HG03469 (cell line): ENCODE results near the gene AGPAT2.
"Not testable (repeated sequence)": the region's sequence is repeated elsewhere in the genome, so short reads cannot be mapped to it uniquely, and the experiment has no call there.

ENCODE experiments used
- ATAC-seq: cut with Tn5 transposase; IDR thresholded peaks from one replicate; pipeline ENCODE4 v1.9.1; 2021; ENCODE audit warnings: mild to moderate bottlenecking, moderate library complexity, moderate number of reproducible peaks; ENCODE audit not compliant: unreplicated experiment

Gene AGPAT2

DNA sequence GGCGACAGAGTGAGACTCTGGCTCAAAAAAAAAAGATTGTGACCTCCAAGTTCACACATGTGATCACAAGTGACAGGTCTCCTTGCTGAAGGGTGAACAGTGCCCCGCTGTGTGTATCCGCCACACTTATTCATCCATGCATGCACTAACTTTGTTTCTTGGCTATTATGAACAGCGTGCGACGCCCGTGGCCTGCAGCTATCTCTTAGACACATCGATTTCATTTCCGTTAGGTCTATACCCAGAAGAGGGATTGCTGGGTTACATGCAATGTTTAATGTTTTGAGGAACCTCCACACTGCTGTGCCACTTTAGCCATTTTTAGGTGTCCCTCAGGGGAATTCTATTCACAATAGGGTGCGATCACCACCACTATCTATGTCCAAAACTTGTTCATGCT lies 36.6 kb downstream of the AGPAT2 start:
- no peak for ATAC-seq

DNA sequence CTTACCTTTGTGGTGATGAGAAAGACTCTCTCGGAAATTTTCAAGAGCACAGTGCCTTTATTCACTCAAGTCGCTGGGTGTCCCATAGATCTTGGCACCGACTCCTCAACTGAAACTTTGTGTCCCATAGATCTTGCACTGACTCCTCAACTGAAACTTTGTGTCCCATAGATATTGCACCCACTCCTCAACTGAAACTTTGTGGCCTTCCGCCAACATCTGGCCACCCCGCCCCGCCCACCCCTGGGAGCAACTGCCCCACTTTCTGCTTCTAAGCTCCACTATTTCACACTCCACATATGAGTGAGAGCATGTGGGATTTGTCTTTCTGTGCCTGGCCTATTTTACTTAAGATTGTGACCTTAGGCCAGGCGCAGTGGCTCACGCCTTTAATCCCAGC lies 37.2 kb downstream of the AGPAT2 start:
- ATAC-seq = no peak

DNA sequence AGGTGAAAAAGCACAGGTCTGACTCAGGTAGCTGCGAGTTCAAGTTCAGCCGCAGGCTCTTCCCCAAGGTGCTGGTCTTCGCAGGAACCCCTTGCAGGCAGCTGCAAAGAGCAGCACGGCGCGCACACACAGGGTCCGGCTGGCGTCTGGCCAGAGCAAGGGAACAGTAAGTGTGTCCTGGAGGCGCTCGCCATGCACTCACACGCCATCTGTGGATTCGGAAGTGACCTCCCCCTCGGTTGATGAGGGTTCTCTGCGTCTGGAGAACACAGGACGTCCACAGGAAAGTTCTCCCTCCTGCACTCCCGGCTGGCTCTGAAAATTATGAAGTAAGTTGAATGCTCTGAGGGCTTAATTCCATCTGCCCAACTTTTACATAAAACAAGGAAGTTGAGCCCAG lies 38.5 kb downstream of the AGPAT2 start:
- no peak for ATAC-seq

DNA sequence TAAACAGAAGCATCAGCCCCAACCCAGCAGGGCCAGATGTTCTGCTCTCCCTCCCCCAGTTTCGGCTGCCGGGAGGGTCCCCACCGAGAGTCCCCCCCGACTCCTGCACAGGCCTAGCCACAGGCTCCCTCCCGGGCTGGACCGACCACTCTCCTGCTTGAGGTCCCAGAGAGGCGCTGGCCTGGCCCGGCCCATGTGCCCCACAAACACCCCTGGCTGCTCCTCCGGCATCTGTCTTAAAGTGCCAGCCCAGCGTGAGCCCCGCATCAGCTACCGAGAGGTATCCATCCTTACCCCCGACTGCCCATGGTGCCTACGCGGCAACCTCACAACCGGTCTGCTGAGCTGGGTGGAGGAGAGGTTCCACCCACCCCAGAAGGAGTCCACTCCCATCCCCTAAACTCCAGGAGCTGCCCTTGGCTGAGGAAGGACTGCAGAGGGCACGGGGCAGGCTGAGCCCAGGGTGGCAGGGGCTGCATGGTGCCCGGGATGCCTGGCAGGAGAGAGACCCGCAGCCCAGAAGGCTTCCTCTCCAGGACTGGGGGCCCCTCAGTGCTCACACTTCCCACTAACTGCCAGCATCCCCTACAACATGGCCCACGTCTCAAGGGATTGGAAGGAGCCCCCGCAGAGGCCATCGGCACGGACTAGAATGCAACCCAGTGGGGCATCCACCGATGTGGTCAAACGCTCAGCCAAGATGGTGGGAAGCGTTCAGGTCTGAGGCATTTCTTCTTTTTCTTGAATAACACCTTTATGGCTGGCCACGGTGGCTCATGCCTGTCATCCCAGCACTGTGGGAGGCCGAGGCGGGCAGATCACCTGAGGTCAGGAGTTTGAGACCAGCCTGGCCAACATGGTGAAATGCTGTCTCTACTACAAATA lies 40.2 kb downstream of the AGPAT2 start:
- ATAC-seq = no peak

DNA sequence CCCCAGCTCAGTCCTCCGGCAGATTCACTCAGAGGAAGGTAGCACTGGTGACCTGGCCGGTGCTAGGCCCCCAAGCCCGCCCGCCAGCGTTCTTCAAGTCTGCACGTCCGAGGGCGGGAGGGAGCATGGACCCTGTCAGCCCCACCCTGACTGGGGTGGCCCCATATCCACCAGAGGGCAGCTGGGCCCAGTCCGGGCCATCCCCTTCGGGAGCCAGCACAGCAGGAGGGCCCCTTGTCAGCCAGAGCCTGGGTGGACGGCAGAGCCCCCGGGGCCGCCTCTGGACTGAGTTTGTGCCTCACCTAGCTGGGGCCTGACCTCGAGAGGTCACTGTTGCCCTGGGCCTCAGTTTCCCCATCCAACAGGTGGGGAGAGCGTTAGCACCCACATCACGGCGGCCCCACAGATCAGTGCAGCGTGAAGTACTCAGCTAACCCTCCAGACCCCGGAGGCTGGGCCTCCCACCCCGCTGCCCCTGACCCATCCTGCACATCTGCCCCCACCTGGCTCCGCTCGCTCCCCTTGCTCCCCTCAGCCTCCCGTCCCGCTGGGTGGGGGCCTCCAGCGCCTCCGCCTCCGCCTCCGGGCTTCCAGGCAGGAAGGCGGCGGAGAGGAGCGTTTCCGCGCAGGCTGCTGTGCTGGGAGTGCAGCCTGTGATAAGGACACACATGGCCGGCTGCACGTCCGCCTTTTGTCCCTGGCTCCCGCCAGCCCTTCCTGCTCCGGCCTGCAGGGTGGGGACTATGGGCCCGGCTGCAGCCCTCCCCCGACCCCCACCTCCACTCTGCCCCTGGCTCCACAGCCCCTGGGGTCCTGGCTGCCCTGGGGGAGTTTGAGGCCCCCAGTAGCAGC lies 41.1 kb downstream of the AGPAT2 start:
- no peak for ATAC-seq

DNA sequence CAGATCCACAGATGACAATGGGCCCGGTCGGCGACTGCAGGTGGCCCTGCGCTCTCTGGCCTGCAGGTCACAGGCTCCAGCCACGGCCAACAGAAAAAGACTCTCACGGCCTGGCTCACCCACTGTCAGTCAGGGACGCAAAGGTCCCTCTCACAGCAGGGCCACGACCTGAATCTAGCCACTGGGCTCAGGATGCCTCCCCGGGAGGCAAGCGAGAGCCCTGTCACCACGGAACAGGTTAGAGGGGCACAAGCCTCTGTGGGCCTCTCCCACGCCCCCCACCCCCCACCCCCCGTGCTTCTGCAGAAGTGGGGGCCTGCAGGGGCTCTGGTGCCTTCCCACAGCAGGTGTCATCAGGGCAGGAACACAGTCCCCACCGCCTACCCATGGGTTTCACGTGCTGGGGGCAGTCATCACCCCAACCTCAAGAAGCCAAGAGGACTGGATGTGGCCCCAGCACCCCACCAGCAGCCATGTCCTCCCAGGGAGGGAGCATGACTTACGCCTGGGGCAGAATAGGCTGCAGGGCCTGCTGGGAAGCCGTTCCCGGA lies 41.8 kb downstream of the AGPAT2 start:
- ATAC-seq = no peak

DNA sequence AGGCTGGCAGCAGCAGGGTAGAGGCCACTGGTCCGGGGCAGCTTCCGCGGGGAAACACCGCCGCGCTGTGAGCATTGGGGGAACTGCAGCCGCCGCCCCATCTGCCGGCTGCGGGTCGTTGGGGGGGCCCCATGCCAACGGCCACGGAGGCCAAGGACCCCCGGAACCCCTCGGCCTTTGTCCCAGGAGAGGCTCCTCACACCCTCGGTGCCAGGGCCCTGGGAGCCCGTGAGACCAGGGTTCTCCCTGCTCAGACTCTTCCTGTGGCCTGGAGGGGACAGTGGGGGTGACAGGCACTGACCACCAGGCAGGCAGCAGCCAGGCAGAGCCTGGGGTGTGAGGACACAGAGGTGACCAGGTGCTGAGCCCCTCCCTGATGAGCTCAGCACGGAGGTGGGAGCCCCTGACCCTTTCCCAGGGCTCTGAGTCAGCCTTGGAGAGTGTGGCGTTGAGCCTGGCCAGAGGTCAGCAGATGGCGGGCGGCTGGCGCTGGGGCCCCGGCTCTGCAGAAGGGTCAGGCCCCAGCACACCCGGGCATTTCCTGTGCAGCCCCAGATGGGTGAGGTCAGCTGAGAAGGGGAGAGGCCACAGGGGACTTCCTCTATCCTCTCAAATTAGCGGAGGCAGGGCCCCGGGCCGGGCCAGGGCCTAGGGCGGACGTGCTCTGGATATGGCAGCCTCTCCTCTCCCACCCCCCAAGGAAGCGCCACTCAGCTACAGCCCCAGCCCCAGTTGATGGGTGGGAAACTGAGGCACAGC lies 42.5 kb downstream of the AGPAT2 start:
- no peak for ATAC-seq

DNA sequence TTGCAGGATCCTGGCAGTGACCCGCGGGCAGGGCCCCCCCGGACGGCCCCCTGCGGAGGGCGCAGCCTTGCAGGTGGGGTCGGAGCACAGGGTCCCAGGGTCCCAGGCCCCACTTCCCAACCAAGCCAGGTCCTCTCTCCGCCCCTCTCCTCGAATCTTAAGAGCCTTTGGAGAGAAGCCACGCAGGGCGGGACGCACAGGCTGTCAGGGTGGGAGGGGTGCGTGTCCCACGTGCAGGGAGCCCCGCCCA lies 43.0 kb downstream of the AGPAT2 start:
- no peak for ATAC-seq

DNA sequence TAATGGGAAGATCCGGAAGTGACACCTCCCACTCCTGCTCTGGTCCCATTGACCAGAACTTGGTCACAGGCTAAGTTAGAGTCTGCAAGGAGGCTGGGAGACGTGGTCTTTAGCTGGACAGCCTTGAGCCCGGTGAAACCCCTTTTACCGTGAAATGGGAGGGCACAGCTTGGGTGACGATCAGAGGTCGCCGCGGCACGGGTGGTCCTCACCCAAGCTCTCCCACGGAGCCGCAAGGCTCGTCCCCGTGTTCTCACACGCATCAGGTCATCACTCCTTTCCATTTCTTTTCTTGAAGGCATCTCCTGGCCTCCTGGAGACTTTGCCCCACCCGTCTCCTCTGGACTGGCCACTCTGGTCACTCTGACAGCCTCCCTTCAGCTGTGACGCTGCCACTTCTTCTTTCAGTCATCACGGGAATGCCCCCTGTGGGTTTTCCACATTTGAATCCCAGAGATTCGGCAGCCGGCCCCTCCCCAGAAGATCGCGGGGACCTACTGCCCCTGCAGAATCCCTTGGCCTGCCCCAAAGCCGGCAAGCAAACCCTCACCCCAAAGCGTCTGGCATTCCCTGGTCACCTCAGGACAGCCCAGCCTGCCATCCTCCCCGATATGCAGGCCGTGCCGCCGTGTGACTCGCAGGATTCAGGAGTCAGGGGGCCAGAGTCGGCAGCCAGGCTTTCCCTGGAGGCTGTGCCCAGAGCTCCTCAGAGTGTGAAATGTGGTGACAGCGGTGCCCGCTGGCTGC lies 43.5 kb downstream of the AGPAT2 start:
- no peak for ATAC-seq

DNA sequence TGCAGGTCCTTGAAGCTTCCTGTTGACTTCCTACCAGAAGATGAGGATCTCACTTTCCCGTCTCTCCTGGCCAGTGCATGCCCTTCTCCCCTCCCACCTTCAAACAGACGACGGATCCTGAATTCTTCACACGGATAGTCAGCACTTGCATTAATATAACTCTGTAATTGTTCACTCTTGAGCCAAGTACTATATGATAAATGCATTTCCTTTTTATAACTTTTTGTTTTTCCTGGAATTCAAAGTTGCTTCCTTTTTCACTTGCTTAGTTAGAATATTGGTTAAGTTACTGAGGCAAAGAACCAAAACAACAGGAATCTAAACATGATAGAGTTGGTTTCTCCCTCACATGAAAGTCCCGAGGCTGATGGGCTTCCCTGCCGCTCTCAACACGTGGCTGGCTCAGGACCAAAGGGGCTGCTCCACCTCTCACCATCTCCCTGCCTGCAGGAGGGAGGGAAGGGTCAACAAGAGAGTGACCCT lies 44.8 kb downstream of the AGPAT2 start:
- no peak for ATAC-seq

DNA sequence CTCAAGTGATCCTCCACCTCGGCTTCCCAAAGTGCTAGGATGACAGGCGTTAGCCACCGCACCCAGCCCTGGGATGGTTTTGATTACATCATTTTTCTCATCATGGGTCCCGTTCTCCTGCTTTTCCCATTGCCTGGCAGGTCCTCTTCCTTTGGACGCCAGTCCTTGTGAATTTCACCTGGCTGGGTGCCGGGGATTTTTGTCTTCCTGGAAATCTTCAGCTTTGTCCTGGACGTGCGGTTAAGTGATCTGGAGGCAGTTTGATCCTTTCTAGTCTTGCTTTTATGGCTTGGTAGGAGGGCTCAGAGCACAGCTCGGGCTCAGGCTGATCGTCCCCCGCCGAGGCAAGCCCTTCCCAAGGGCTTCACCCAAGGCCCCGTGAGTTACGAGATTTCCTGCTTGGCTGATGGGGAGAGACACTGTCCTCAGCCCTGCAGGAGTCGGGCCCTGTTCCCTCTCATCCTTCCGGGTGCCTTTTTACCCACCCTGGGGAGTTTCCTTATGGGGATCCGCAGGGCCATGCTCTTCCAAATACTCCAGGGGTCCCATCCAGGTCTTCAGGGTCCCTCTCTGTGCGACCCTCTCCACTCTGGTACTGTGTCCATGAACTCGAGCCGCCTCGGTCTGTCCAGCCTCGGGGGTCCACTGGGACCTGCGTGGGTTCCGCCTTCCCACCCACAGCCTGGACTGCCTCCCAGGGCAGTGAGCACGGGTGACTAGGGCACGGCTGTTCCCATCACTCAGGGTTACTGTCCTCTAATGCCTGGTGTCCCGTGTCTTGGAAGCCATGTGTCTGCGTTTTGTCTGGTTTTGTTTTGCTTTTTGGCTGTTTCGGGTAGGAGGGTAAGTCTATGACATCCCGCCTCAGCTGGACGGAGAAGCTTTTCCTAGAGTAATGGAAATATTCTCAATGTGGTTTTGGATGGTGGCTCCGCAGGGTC lies 46.8 kb downstream of the AGPAT2 start:
- no peak for ATAC-seq

DNA sequence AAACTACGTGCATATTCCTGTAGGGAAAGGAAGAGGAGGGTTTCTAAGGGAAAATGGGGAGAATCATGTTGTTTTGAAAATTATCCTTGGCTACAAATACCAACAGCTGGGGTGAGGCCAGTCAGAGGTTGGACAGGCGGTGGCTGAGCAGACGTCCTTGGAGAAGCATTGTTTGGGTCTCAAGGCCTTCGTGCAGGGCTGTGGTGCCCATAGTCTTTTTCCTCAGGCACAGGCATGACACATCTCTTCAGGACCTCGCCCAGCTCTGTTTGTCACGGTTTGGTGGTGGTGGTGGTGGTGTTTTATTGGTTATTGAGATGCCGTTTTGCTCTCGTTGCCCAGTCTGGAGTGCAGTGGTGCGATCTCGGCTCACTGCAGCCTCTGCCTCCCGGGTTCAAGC lies 52.4 kb downstream of the AGPAT2 start:
- no peak for ATAC-seq

DNA sequence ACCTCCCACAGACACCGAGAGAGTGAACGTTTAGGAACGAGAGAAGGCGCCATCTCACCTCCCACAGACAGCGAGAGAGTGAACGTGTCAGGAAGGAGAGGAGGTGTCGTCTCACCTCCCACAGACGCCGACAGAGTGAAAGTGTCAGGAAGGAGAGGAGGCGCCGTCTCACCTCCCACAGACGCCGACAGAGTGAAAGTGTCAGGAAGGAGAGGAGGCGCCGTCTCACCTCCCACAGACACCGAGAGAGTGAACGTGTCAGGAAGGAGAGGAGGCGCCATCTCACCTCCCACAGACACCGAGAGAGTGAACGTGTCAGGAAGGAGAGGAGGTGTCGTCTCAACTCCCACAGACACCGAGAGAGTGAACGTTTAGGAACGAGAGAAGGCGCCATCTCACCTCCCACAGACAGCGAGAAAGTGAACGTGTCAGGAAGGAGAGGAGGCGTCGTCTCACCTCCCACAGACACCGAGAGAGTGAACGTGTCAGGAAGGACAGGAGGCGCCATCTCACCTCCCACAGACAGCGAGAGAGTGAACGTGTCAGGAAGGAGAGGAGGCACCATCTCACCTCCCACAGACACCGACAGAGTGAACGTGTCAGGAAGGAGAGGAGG lies 54.7 kb downstream of the AGPAT2 start:
- not testable (repeated sequence) for ATAC-seq

DNA sequence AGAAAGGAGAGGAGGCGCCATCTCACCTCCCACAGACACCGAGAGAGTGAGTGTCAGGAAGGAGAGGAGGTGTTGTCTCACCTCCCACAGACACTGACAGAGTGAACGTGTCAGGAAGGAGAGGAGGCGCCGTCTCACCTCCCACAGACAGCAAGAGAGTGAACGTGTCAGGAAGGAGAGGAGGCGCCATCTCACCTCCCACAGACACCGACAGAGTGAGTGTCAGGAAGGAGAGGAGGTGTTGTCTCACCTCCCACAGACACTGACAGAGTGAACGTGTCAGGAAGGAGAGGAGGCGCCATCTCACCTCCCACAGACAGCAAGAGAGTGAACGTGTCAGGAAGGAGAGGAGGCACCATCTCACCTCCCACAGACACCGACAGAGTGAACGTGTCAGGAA lies 55.2 kb downstream of the AGPAT2 start:
- ATAC-seq = not testable (repeated sequence)

DNA sequence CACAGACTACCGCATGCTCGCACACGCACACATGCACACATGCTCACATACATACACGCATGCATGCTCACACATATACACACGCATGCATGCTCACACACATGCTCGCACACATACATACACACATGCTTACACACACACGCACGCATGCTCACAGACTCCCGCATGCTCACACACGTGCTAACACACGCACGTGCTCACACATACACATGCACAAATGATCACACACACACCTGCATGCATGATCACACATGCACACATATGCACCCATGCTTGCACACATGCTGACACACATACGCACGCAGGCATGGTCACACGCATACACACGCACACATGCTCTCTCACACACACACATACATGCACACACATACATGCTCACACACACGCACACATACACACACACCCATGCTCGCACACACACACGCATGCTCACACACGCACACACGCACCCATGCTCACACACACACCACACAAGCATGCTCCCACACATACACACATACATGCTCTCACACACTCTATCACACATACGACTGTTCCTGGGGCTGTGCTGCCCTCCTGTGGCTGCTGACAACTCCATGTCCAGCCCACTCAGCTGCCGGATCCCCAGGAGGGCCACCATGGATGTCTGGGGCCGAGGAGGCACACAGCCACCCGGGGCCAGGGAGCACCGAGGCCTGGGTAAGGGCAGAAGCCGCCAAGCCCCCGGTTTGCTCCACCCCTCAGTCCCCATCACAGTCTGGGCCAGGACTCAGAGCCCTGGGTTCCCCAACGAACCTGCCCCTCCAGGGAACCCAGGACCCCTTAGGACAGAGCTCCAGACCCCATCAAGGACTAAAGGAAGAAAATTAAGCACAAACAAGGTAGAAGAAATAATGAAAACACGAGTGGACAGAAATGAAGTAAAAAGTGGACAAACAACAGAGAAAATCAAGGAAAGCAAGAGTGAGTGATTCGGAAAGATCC lies 55.9 kb downstream of the AGPAT2 start:
- no peak for ATAC-seq

DNA sequence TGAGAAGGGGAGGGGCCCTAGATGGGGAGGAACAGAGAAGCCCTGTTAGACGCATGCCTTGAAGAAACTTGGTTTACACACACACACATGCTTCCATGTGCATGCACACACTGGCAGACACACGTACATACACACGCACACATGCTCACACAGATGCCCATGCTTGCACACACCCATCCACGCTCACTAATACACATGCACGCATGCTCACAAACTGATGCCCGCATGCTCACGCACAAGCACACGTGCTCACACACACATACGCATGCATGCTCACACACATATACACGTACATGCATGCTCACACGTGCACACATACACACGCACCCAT lies 56.6 kb downstream of the AGPAT2 start:
- ATAC-seq = no peak

DNA sequence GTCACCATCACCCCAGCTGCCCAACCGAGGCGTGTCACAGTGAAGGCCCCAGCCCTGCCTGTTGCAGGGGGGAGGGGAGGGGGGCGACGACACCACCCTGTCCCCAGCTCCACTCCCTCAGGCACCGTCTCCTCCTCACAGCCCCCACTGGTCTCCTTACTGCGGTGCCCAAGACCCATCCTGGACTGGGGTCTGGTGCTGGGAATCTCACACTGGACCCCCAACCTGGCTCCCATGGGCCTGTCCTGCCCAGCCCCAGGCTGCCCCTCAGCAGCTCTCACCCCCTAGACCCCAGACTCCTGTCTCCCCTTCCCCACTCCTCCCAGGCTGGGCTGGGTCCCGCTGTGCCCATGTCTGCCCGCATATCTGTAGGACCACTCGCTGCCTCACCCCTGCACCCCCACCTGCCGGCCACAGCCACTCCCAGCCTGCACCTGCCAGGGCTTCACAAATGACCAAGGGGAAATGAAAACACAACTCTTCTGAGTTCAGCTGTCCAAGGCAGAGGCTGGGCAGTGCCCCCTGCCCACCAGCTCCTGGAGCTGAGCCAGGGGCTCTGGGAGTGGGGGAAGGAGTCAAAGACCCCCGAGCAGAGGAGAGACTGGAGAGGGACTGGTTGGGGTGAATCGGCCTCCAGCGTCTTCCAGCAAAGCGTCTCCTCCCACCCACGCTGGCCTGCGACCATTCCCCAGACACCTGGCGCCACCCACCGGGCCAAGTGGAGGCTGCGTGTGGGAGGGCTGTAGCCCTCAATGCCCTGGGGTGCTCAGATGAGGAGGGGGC lies 57.2 kb downstream of the AGPAT2 start:
- no peak for ATAC-seq
